ENCODE data around the gene SETD1B.

SETD1B gene

GRCh38 chr12:121808623-121809022, 4.8 kb downstream of the SETD1B start:
- peaks cover 2% of the 10 kb centered on the region for H3K36me3 ChIP-seq (ENCODE audit: control insufficient read depth, insufficient read depth, low read length)
- no CpG with 5 or more reads among the region's 8 CpGs for WGBS (ENCODE audit: extremely low coverage, insufficient coverage, low lambda C conversion rate)
- no peak overlapping the region for H3K4me3 ChIP-seq (ENCODE audit: low read length)
- H2BK120ac ChIP-seq (ENCODE audit: low read depth, low read length): no peak overlapping the region
- no peak overlapping the region for H2AK5ac ChIP-seq (ENCODE audit: low read length)
- H2BK15ac ChIP-seq (replicated peaks; ENCODE audit: low read depth): no peak overlapping the region
- no peak overlapping the region for H3K4ac ChIP-seq (ENCODE audit: low read depth, low read length)
- no peak overlapping the region for H2BK5ac ChIP-seq (ENCODE audit: low read length)
- H4K5ac ChIP-seq (ENCODE audit: low read length): no peak overlapping the region
- no peak overlapping the region for H3K9ac ChIP-seq (ENCODE audit: low read length)
- no peaks in the 10 kb centered on the region for H3K27me3 ChIP-seq (ENCODE audit: insufficient read depth, low read length, poor library complexity)
- H3K4me2 ChIP-seq (ENCODE audit: low read length): no peak overlapping the region
- H3K18ac ChIP-seq (ENCODE audit: low read length): no peak overlapping the region
- no peak for DNase-seq
- H3K79me2 ChIP-seq (ENCODE audit: control insufficient read depth, insufficient read depth, low read length): peaks cover 71% of the 10 kb centered on the region
- no peak overlapping the region for H3K23ac ChIP-seq (ENCODE audit: low read length)
- H3K4me1 ChIP-seq (ENCODE audit: control insufficient read depth, low read depth, low read length): peaks cover 7% of the 10 kb centered on the region
- no peak overlapping the region for H3K56ac ChIP-seq (ENCODE audit: low read length)
- H3K27ac ChIP-seq (ENCODE audit: low read depth, low read length): no peak overlapping the region
- H4K8ac ChIP-seq (ENCODE audit: low read depth, low read length): no peak overlapping the region
- peaks cover 28% of the 10 kb centered on the region for H3K79me1 ChIP-seq (ENCODE audit: low read length)

GRCh38 chr12:121809712-121810116, 5.9 kb downstream of the SETD1B start:
- Histone ChIP-seq H3K56ac (ENCODE audit: low read length) (no peak overlapping the region), H4K8ac (ENCODE audit: low read depth, low read length) (no peak overlapping the region), H3K36me3 (ENCODE audit: control insufficient read depth, insufficient read depth, low read length) (peaks cover 2% of the 10 kb centered on the region), H3K4me3 (ENCODE audit: low read length) (no peak overlapping the region), H3K27me3 (ENCODE audit: insufficient read depth, low read length, poor library complexity) (no peaks in the 10 kb centered on the region), H3K79me1 (ENCODE audit: low read length) (peaks cover 34% of the 10 kb centered on the region), H3K4me2 (ENCODE audit: low read length) (no peak overlapping the region), H2BK15ac (replicated peaks; ENCODE audit: low read depth) (no peak overlapping the region), H3K18ac (ENCODE audit: low read length) (no peak overlapping the region), H3K23ac (ENCODE audit: low read length) (no peak overlapping the region), H3K27ac (ENCODE audit: low read depth, low read length) (no peak overlapping the region), H3K79me2 (ENCODE audit: control insufficient read depth, insufficient read depth, low read length) (peaks cover 74% of the 10 kb centered on the region), H3K9ac (ENCODE audit: low read length) (no peak overlapping the region), H2BK120ac (ENCODE audit: low read depth, low read length) (no peak overlapping the region), H4K5ac (ENCODE audit: low read length) (no peak overlapping the region), H2BK5ac (ENCODE audit: low read length) (no peak overlapping the region), H3K4me1 (ENCODE audit: control insufficient read depth, low read depth, low read length) (peaks cover 7% of the 10 kb centered on the region), H3K4ac (ENCODE audit: low read depth, low read length) (no peak overlapping the region), H2AK5ac (ENCODE audit: low read length) (no peak overlapping the region)
- no peak for DNase-seq
- no CpG with 5 or more reads among the region's 27 CpGs for WGBS (ENCODE audit: extremely low coverage, insufficient coverage, low lambda C conversion rate)

GRCh38 chr12:121810234-121810817, 6.5 kb downstream of the SETD1B start:
- no peak overlapping the region for H3K4ac ChIP-seq (ENCODE audit: low read depth, low read length)
- H3K18ac ChIP-seq (ENCODE audit: low read length): no peak overlapping the region
- no peak overlapping the region for H2BK5ac ChIP-seq (ENCODE audit: low read length)
- H4K5ac ChIP-seq (ENCODE audit: low read length): no peak overlapping the region
- no peaks in the 10 kb centered on the region for H3K27me3 ChIP-seq (ENCODE audit: insufficient read depth, low read length, poor library complexity)
- H4K8ac ChIP-seq (ENCODE audit: low read depth, low read length): no peak overlapping the region
- no peak overlapping the region for H2BK120ac ChIP-seq (ENCODE audit: low read depth, low read length)
- H3K27ac ChIP-seq (ENCODE audit: low read depth, low read length): no peak overlapping the region
- H3K4me1 ChIP-seq (ENCODE audit: control insufficient read depth, low read depth, low read length): peaks cover 7% of the 10 kb centered on the region
- no peak overlapping the region for H3K23ac ChIP-seq (ENCODE audit: low read length)
- peaks cover 69% of the 10 kb centered on the region for H3K79me2 ChIP-seq (ENCODE audit: control insufficient read depth, insufficient read depth, low read length)
- H3K4me2 ChIP-seq (ENCODE audit: low read length): no peak overlapping the region
- H2AK5ac ChIP-seq (ENCODE audit: low read length): no peak overlapping the region
- H3K4me3 ChIP-seq (ENCODE audit: low read length): no peak overlapping the region
- H3K9ac ChIP-seq (ENCODE audit: low read length): peak overlapping the region; percentile 17
- no peak overlapping the region for H2BK15ac ChIP-seq (replicated peaks; ENCODE audit: low read depth)
- DNase-seq: no peak
- H3K56ac ChIP-seq (ENCODE audit: low read length): peak overlapping the region; percentile 19
- peaks cover 2% of the 10 kb centered on the region for H3K36me3 ChIP-seq (ENCODE audit: control insufficient read depth, insufficient read depth, low read length)
- H3K79me1 ChIP-seq (ENCODE audit: low read length): peaks cover 34% of the 10 kb centered on the region
- WGBS (ENCODE audit: extremely low coverage, insufficient coverage, low lambda C conversion rate): no CpG with 5 or more reads among the region's 33 CpGs

- Histone ChIP-seq H3K4me3 (ENCODE audit: low read length) (no peak overlapping the region), H3K4ac (ENCODE audit: low read depth, low read length) (no peak overlapping the region), H3K27me3 (ENCODE audit: insufficient read depth, low read length, poor library complexity) (no peaks in the 10 kb centered on the region), H4K5ac (ENCODE audit: low read length) (no peak overlapping the region), H3K9ac (ENCODE audit: low read length) (peak overlapping the region; percentile 75), H2BK15ac (replicated peaks; ENCODE audit: low read depth) (no peak overlapping the region), H3K79me2 (ENCODE audit: control insufficient read depth, insufficient read depth, low read length) (peaks cover 65% of the 10 kb centered on the region), H3K56ac (ENCODE audit: low read length) (peak overlapping the region; percentile 83), H3K27ac (ENCODE audit: low read depth, low read length) (no peak overlapping the region), H3K23ac (ENCODE audit: low read length) (no peak overlapping the region), H2BK5ac (ENCODE audit: low read length) (peak overlapping the region; percentile 72), H2AK5ac (ENCODE audit: low read length) (peak overlapping the region; percentile 51), H3K79me1 (ENCODE audit: low read length) (peaks cover 34% of the 10 kb centered on the region), H3K4me2 (ENCODE audit: low read length) (peak overlapping the region; percentile 70), H3K18ac (ENCODE audit: low read length) (no peak overlapping the region), H4K8ac (ENCODE audit: low read depth, low read length) (no peak overlapping the region), H3K4me1 (ENCODE audit: control insufficient read depth, low read depth, low read length) (peaks cover 7% of the 10 kb centered on the region), H3K36me3 (ENCODE audit: control insufficient read depth, insufficient read depth, low read length) (peaks cover 2% of the 10 kb centered on the region), H2BK120ac (ENCODE audit: low read depth, low read length) (no peak overlapping the region)
- no peak for DNase-seq
- no CpG with 5 or more reads among the region's 6 CpGs for WGBS (ENCODE audit: extremely low coverage, insufficient coverage, low lambda C conversion rate)
Measured at GRCh38 chr12:121810833-121811433, 7.1 kb downstream of the SETD1B start.

- Histone ChIP-seq H3K4me2 (ENCODE audit: low read length) (peak overlapping the region; percentile 97), H3K4ac (ENCODE audit: low read depth, low read length) (no peak overlapping the region), H3K18ac (ENCODE audit: low read length) (no peak overlapping the region), H4K8ac (ENCODE audit: low read depth, low read length) (no peak overlapping the region), H3K56ac (ENCODE audit: low read length) (peak overlapping the region; percentile 91), H2BK15ac (replicated peaks; ENCODE audit: low read depth) (no peak overlapping the region), H3K23ac (ENCODE audit: low read length) (no peak overlapping the region), H3K79me1 (ENCODE audit: low read length) (peaks cover 34% of the 10 kb centered on the region), H3K27ac (ENCODE audit: low read depth, low read length) (peak overlapping the region; percentile 65), H3K4me1 (ENCODE audit: control insufficient read depth, low read depth, low read length) (peaks cover 7% of the 10 kb centered on the region), H3K79me2 (ENCODE audit: control insufficient read depth, insufficient read depth, low read length) (peaks cover 58% of the 10 kb centered on the region), H3K4me3 (ENCODE audit: low read length) (peak overlapping the region; percentile 79), H3K27me3 (ENCODE audit: insufficient read depth, low read length, poor library complexity) (no peaks in the 10 kb centered on the region), H3K9ac (ENCODE audit: low read length) (peak overlapping the region; percentile 85), H3K36me3 (ENCODE audit: control insufficient read depth, insufficient read depth, low read length) (peaks cover 5% of the 10 kb centered on the region), H2BK5ac (ENCODE audit: low read length) (no peak overlapping the region), H4K5ac (ENCODE audit: low read length) (no peak overlapping the region), H2BK120ac (ENCODE audit: low read depth, low read length) (no peak overlapping the region), H2AK5ac (ENCODE audit: low read length) (no peak overlapping the region)
- peak; percentile 74 for DNase-seq
- no CpG with 5 or more reads among the region's 46 CpGs for WGBS (ENCODE audit: extremely low coverage, insufficient coverage, low lambda C conversion rate)
Measured at GRCh38 chr12:121811434-121812319, 7.9 kb downstream of the SETD1B start.

All from mesendoderm (in vitro differentiated cells).